ENCODE data around the gene KRT1.

KRT1 gene

GRCh38 chr12:52689239-52689638 is 9.0 kb upstream of the KRT1 start:
- TF ChIP-seq POLR2AphosphoS5 (IDR thresholded peaks at IDR 0.05; ENCODE audit: low read depth, low read length) (no peak), REST (IDR thresholded peaks at IDR 0.05; ENCODE audit: insufficient read depth in 1 of 2, low read depth in 2 of 2, low read length in 2 of 2) (no peak), FOXP2 (optimal IDR thresholded peaks at IDR 0.05; ENCODE audit: borderline replicate concordance, extremely low read depth, extremely low read length, insufficient read depth) (no peak), SIN3A (IDR thresholded peaks at IDR 0.05; ENCODE audit: borderline replicate concordance, insufficient read depth, low read length) (no peak), TAF1 (IDR thresholded peaks at IDR 0.05; ENCODE audit: borderline replicate concordance, insufficient read depth, low read length) (no peak)

- TF ChIP-seq FOXP2 (optimal IDR thresholded peaks at IDR 0.05; ENCODE audit: borderline replicate concordance, extremely low read depth, extremely low read length, insufficient read depth): no peak
- TF ChIP-seq POLR2AphosphoS5 (IDR thresholded peaks at IDR 0.05; ENCODE audit: low read depth, low read length): no peak
- no peak for TF ChIP-seq TAF1 (IDR thresholded peaks at IDR 0.05; ENCODE audit: borderline replicate concordance, insufficient read depth, low read length)
- no peak for TF ChIP-seq SIN3A (IDR thresholded peaks at IDR 0.05; ENCODE audit: borderline replicate concordance, insufficient read depth, low read length)
- no peak for TF ChIP-seq REST (IDR thresholded peaks at IDR 0.05; ENCODE audit: insufficient read depth in 1 of 2, low read depth in 2 of 2, low read length in 2 of 2)
Measured at GRCh38 chr12:52688481-52688880, 8.3 kb upstream of the KRT1 start.

- TF ChIP-seq TAF1 (IDR thresholded peaks at IDR 0.05; ENCODE audit: borderline replicate concordance, insufficient read depth, low read length) (no peak), SIN3A (IDR thresholded peaks at IDR 0.05; ENCODE audit: borderline replicate concordance, insufficient read depth, low read length) (no peak), REST (IDR thresholded peaks at IDR 0.05; ENCODE audit: insufficient read depth in 1 of 2, low read depth in 2 of 2, low read length in 2 of 2) (no peak)
Measured at GRCh38 chr12:52687497-52688385, 7.5 kb upstream of the KRT1 start.

GRCh38 chr12:52686756-52687487 is 6.7 kb upstream of the KRT1 start:
- no peak for TF ChIP-seq POLR2AphosphoS5 (IDR thresholded peaks at IDR 0.05; ENCODE audit: low read depth, low read length)
- TF ChIP-seq SIN3A (IDR thresholded peaks at IDR 0.05; ENCODE audit: borderline replicate concordance, insufficient read depth, low read length): no peak
- no peak for TF ChIP-seq TAF1 (IDR thresholded peaks at IDR 0.05; ENCODE audit: borderline replicate concordance, insufficient read depth, low read length)

- TF ChIP-seq SIN3A (IDR thresholded peaks at IDR 0.05; ENCODE audit: borderline replicate concordance, insufficient read depth, low read length) (no peak), POLR2AphosphoS5 (IDR thresholded peaks at IDR 0.05; ENCODE audit: low read depth, low read length) (no peak), REST (IDR thresholded peaks at IDR 0.05; ENCODE audit: insufficient read depth in 1 of 2, low read depth in 2 of 2, low read length in 2 of 2) (no peak), TAF1 (IDR thresholded peaks at IDR 0.05; ENCODE audit: borderline replicate concordance, insufficient read depth, low read length) (no peak), FOXP2 (optimal IDR thresholded peaks at IDR 0.05; ENCODE audit: borderline replicate concordance, extremely low read depth, extremely low read length, insufficient read depth) (no peak)
Measured at GRCh38 chr12:52686063-52686462, 5.9 kb upstream of the KRT1 start.
